GM19035 (cell line): ENCODE measurements around the gene METTL25B.
"Not testable (repeated sequence)": the region's sequence is repeated elsewhere in the genome, so short reads cannot be mapped to it uniquely, and the experiment has no call there.

Experiments used
- ATAC-seq: cut with Tn5 transposase; IDR thresholded peaks from one replicate; pipeline ENCODE4 v1.9.1; 2021; ENCODE audit not compliant: unreplicated experiment

The METTL25B gene

DNA sequence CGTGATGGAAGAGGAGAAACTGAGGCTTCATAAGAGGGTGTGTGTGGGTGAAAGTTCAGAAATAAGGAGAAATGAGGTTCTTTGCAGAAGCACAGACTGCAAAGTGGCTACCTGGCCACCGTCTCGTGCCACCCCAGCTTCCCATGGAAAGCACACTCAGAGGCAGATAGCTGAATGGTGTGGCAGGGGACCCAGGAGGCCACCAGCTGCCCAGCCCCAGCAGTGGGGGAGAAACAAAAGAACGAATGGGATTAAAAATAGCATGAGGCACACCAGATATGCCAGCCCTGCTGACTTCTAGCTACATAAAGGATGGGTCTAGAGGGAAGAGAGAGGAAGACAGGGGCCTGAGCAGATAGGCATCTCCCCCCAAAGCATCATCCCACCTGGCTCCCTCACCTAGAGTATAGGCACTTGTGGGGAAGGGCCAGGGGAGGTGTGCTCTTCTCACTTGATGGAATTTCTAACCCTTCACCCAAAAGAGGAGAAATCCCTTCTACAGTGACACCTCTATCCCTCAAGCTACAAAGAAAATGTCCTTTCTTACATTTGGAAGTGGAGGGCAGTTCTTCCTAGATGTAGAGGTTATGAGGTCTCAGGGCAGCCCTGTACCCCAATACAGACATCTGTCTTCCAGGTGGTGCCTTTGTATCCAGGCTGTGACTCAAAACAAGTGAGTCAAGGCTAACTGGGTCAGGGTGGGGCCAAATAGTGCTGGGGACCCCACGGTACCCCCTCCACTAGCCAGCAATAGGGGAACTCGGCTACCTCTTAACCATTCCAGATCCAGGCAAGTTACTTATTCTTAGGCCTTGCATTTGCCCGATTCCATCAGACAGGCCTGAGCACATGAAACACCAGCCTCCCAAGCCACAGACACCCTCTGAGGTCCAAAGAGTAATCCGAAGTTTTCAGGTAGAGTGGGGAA lies 19.7 kb downstream of the METTL25B start:
- no peak for ATAC-seq

DNA sequence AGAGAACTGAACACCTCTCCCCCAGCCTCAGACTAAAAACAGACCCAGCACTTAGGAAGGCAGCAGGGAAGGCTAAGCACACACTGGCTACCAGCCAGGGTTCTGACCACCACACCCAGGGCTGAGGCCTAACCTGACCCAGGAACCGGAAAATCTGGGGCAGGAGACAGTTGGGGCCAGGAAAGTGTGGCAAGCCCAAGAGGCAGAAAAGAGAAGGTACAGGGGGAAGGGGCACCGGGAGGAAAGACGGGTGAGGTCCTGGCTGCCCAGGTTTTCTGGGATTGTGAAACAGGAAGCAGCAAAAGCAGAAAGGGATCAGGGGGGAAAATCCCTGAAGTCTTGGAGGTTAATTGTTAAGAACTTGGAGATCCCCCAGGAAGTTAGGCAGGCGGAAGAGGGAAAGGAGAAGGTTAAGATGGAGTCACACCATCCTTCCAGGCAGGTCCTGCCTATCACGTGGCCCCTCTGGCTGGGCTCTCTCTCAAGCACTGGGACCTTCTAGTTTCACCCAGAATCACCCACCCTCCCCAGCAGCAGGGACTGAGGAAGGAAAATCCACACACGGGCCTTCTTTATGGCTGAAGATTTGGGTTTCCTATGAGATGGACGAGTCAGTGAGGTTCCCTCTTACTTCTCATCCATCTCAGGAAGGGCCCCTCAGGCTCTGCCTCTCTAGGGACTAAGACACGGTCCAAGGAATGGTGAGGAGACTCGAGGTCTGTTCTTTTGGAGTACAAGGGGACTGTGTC lies 20.6 kb downstream of the METTL25B start:
- no peak for ATAC-seq

DNA sequence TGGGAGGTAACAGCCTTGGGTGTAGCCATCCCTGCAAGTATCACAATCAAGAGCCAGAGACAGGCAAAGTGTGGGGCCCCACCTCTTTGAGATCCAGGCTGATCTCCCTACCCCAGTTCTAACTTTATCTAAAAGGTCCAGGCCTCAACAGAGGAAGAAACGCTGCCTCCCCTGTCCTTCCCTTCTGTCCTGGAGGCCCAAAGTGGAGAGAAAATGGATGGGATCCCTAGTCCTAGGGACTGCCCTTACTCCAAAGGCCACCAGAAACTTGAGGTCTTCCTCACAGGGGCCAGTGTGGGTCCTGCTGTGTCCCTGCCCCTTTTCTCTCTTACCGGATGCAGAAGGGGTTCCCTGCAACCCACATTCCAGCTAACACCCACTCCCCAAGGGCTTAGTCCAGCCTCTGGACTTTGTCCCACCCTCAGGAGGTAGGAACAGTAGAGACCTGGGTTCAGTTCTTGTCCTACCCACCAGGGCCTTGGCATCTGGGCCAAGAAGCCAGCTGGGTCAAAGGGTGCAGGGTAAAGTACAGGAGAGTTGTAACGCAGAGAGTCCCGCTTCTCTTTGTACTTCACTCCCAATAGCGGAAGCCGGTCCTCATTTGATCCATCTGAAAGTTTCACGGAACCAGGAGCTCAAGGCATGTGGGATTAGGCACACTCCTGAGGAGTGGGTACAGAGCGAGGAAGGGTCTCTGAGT lies 21.3 kb downstream of the METTL25B start:
- ATAC-seq = no peak

DNA sequence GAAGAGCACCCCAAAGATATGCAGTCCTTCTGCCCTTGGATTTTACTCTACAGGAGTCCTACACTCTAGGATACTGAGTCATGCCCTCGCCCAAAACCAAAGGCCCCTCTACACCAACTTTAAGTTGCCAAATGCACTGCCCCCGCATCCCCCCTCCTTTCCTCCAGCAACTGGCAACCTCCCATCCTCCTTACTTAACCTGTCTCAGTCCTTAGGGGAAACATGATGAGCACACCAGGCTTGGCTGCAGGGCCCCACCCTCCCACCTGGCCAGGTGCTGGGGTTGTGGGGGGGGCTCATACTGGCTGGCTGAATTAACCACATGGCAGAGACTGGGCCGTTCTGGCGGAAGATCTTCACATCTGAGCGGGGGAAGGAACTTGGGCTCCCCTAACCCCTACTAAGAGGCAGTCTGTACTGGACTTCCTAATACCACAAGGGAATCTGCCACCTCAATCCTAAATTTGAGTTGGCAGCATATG lies 22.0 kb downstream of the METTL25B start:
- no peak for ATAC-seq

DNA sequence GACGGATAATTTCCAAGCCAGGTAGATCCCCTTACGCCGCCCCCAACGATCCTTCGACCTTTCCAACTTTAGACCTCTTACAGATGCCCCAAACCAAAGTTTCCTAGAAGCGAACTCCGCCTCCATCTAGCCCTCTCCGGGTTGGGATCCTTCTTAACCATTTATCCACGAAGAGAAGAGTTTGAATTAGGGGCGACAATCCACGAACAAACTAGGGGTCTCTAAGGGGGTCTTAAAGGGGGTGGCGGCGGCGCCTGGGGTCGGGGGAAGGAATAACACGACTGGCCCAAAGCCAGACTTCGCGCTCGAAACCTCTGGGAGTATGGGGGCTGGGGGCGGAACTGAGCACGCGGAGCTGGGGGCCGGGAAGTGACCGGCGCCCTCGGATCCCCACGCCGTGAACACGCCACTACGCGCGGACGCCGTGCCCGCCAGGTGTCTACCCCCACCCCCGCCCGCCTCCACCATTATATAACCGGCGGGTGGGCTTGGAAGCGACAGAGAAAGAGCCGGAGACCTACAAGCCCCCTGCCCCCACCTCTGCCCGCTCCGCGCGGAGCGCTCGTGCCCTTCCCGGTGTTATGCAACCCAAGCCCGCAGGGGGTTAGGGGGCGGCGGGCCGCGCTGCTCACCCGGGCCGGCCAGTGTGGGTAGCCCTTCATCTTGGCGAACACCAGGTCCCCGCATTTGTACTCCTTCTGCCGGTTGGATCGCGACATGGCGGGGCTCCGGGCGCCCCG lies 22.6 kb downstream of the METTL25B start:
- ATAC-seq = peak; percentile 12

DNA sequence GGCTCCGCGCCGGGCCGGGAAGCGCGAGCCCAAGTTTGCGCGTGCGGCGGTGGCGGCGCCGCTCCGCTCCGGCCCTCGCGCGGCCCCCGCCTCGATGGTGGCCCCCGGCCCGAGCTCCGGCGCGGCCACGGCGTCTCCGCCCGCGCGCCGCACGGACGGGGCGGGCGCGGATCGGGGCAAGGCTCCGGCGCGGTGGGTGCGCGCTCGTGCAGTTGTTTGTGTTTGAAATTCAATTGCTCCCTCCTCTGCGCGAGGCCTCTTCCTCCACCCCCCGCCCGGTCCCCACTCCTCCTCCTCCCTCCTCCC lies 23.1 kb downstream of the METTL25B start, which contains the start of gene HDGF:
TSS of gene HDGF (minus strand) at position 225 of the 306 bp plus-strand sequence. CDS start 246 bp downstream, outside the sequence.
- ATAC-seq = no peak

DNA sequence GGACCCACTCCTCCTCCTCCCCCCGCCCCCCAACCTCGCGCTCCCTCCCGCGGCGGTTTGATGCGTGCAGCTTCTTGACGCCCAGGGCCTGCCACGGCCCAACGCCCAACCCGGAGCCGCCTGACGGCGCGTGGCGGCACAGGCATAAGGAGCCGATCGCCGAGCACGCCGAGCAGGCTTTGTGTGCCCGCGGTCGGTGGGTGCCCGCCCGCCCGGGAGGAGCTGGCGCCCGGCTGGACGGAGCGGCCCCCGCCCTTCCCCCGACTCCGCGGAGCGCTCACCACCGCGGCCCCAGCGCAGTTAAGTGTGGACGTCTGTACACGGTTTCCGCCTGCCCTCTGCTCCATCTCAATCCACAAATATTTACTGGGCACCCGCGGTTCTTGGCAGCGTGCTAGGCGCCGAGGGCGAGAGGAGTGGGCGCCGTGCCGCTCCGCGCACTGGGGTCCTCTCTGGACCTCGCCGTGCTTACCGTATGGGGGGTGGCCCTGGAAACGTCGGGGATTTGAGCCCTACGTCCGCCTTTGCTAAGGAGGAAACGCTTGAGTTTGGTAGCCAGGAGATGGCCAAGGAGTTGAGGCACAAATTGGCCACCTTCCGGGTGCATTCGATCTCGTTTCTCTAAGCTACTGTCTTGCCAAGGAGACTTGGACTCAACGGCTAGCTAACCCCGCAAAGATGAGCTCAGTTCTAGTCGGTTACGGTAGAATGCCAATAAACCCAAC lies 23.6 kb downstream of the METTL25B start:
- peak; percentile 70 for ATAC-seq

DNA sequence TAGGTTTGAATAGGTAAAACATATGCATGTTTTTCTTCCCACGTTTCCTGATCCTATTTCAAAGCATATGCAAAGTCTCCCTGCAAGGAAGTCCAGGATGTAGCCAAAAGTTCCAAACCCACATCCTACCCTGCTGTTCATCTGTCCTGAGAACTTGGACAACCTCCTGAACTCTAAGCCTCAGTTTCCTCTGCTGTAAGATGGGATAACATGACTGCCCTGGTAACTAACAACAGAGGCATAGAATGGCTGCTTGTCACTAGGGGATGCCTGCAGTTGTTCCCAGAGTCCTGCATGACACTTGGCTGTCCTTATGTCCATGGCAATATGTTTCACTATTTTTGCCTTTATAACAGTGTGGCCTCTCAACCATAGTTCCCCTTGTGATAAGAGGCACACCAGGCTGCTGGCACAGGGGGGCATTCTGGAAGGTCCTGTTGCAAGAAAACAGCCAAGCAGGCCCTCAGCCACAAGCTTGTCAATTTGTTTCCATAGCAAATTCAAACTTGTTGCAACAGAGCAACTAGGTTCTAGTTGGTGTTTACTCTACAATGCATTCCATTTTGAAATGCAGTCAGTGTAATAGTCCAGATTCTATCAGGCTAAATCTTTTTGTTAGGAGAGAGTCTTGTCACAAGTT lies 24.7 kb downstream of the METTL25B start:
- ATAC-seq = no peak

DNA sequence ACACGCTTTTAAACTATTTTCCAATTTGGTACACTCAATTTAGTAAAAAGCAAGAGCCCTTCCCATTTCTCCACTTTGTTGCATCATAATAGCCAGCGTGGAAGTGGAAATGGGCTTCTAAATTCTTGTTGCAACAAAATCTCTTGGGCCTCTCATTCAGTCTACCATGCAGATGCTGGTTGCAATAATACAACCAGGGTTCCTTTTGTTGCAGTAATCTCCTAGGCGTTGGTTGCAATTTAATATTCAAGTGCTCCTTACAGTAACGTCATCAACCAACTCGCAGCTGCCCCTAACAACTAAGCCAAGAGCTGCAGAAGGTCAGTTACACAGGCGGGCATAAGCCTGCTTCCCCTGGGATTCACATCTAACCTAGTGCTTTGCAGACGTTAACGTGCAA lies 25.9 kb downstream of the METTL25B start:
- ATAC-seq = no peak

DNA sequence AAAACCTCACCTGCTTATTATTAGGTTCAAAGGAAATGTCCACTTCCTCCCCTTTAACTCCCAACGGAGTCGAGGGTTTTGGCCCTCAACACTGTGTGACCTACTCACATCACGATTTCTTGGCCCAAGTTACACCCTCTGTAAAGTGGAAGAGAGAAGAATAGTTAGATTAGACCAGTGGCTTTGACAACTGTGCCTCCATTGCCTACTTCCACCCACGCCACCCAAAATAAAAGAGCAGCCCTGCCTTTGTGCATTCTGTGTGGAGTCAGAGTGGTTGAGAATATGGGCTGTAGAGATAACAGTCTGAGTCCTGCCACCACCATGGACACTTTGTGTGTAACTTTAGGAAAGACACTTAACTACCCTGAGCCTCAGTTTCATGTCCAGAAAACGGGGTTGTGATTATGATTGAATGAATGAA lies 27.3 kb downstream of the METTL25B start:
- ATAC-seq = no peak

DNA sequence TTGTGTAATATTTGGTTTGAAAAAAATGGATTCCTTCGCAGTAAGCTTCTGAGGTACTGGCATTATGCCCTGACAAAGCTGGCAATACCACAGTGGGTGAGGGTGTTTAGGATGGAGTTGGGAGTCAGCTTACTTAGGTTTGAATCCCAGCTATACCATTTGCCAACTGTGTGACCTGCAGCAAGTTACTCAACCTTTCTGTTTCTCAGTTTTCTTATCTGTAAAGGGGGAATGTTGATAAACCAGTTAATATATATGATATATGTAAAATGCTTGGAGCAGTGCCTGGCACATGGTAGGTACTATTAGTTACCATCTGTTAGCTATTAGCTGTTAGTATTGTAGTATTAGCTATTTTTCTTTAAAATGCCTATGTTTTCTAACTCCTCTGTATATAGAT lies 28.1 kb downstream of the METTL25B start:
- ATAC-seq = no peak

DNA sequence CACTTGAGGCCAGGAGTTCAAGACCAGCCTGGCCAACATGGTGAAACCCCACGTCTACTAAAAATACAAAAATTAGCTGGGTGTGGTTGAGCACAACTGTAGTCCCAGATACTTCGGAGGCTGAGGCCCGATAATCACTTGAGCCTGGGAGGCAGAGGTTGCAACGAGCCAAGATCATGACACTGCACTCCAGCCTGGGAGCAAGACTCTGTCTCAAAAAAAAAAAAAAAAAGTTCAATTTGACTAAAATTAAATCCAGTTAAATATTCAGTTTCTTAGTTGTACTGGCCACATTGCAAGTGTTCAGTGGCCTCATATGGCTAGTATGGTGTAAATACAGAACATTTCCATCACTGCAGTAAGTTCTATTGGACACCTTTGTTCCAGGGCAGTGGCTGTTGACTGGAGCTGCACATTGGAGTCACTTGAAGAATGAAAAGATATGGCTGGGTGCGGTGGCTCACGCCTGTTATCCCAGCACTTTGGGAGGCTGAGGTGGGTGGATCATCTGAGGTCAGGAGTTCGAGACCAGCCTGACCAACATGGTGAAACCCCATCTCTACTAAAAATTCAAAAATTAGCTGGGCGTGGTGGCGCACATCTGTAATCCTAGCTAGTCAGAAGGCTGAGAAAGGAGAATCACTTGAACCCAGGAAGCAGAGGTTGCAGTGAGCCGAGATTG lies 29.4 kb downstream of the METTL25B start:
- ATAC-seq = not testable (repeated sequence)

DNA sequence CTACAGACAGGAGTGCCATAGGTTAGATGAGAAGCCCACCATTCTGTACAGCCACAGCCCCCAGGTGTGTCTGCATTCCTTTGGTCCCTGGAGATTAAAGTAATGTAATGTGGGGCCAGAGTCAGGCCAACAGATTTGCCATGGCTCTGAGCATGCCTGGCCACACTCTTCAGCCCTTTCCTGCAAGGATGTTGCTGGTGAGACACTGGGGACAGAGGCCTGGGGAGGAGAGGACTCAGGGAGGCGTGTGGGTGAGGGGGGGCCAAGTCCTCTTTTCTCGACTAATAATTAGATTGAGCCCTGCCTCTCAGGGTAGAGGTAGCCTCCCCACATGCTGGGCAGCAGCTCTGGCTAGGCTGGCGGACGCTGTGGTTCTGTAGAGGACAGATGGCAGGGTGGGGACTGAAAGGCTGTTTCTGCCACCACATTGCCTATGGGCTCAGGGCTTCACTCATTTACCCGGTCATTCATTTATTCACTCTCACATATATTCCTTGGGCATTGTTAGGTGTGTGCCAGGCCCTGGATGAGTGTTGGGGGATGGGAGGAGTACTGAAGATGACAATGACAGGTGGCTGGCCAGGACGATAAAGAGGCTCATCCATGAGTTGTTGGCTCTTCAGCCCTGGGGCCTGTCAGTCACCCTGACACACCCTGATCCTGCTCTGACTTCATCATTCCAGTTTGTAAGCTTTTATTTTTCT lies 32.0 kb downstream of the METTL25B start:
- no peak for ATAC-seq

DNA sequence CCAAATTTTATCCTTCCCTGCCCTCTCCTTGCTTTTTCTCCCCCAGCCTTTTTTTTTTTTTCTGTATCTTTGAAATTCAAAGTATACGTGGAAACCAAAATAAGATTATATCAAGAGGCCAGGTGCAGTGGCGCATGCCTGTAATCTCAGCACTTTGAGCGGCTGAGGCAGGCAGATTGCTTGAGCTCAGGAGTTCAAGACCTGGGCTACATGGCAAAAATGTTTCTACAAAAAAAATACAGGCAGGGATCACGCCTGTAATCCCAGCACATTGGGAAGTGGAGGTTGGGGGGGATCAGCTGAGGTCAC lies 32.5 kb downstream of the METTL25B start:
- ATAC-seq = no peak

DNA sequence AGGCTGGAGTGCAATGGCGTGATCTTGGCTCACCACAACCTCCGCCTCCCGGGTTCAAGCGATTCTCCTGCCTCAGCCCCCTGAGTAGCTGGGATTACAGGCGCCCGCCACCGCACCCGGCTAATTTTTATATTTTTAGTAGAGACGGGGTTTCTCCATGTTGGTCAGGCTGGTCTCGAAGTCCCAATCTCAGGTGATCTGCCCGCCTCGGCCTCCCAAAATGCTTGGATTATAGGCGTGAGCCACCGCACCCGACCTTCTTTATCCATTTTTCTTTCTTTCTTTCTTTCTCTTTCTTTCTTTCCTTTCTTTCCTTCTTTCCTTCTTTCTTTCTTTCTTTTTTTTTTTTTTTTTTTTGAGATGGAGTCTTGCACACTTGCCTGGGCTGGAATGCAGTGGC lies 36.9 kb downstream of the METTL25B start:
- not testable (repeated sequence) for ATAC-seq

DNA sequence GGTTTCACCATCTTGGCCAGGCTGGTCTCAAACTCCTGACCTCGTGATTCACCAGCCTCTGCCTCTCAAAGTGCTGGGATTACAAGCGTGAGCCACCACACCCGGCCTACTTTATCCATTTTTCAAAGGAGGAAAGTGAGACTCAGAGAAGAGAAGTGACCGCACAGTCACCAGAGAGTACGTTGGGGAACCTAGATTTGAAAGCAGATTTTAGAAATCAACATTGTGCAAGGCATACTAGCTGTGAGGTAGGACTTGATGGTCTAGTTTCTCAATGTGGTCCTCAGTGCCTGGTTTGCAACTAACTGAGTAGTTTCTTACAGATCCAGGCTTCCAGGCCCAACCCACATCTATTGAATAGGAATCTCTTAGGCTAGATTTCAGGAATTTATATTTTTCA lies 37.4 kb downstream of the METTL25B start:
- no peak for ATAC-seq

DNA sequence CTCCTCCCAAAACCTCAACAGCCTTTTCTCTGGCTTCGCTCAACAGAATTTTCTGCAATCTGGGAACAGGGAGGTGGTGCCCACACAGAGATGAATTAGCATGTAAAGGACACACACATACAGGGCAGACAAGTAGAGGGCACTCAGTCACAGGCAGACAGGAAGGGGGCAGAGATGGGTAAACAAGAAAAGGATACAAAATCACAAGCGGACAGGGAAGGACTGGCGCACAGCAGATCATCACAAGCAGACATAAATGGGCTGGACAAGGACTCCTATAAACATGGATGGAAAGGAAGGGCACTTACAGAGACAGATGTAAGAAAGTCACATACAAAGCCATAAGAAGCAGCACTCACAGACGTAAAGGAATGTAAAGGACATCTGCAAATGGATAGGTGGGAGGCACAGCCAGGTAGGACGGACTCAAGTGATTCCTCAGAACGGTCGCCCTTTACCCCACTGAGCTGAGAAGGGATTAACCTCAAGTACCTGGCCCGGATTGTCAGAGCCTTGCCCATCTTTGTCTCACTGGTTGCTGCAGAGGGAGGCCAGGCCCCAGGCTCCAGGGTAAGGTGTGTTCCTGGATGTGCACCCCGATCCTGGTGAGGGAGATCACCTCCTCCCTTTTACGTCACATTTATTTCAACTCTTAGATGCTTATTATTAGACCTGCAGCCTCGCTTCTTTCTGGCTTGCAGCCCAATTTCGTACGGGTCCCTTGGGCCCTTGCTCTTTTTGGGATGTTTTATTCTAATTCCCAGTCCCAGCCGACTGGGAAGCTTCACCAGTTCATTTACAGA lies 38.2 kb downstream of the METTL25B start:
- peak; percentile 14 for ATAC-seq
